ENCODE data around the gene IGFLR1.

Gene IGFLR1

GRCh38 chr19:35788205-35788960, 46.1 kb upstream of the IGFLR1 start:
- no peak for TF ChIP-seq CTCF (IDR thresholded peaks at IDR 0.05; ENCODE audit: low read depth, low read length)
- no peak overlapping the region for H3K4me3 ChIP-seq (ENCODE audit: low read depth, low read length)

- TF ChIP-seq CTCF (IDR thresholded peaks at IDR 0.05; ENCODE audit: low read depth, low read length): no peak
- H3K4me3 ChIP-seq (ENCODE audit: low read depth, low read length): no peak overlapping the region
Observed at GRCh38 chr19:35787227-35787799, 45.1 kb upstream of the IGFLR1 start.

- no peak for TF ChIP-seq CTCF (IDR thresholded peaks at IDR 0.05; ENCODE audit: low read depth, low read length)
- H3K4me3 ChIP-seq (ENCODE audit: low read depth, low read length): no peak overlapping the region
Observed at GRCh38 chr19:35786299-35787160, 44.3 kb upstream of the IGFLR1 start.

GRCh38 chr19:35785339-35785627, 43.0 kb upstream of the IGFLR1 start:
- no peak for TF ChIP-seq CTCF (IDR thresholded peaks at IDR 0.05; ENCODE audit: low read depth, low read length)
- no peak overlapping the region for H3K4me3 ChIP-seq (ENCODE audit: low read depth, low read length)

GRCh38 chr19:35784503-35785338, 42.5 kb upstream of the IGFLR1 start:
- no peak for TF ChIP-seq CTCF (IDR thresholded peaks at IDR 0.05; ENCODE audit: low read depth, low read length)
- no peak overlapping the region for H3K4me3 ChIP-seq (ENCODE audit: low read depth, low read length)

- H3K4me3 ChIP-seq (ENCODE audit: low read depth, low read length): no peak overlapping the region
- TF ChIP-seq CTCF (IDR thresholded peaks at IDR 0.05; ENCODE audit: low read depth, low read length): no peak
Observed at GRCh38 chr19:35783469-35784434, 41.5 kb upstream of the IGFLR1 start.
